OCI-M2 (cell line): Measurements from ENCODE around the gene STRA6.

Experiments used
- DNase-seq: peaks from one replicate; lab custom pipeline; 2025; ENCODE audit not compliant: unreplicated experiment; lab: John Stamatoyannopoulos, UW

Gene STRA6

DNA sequence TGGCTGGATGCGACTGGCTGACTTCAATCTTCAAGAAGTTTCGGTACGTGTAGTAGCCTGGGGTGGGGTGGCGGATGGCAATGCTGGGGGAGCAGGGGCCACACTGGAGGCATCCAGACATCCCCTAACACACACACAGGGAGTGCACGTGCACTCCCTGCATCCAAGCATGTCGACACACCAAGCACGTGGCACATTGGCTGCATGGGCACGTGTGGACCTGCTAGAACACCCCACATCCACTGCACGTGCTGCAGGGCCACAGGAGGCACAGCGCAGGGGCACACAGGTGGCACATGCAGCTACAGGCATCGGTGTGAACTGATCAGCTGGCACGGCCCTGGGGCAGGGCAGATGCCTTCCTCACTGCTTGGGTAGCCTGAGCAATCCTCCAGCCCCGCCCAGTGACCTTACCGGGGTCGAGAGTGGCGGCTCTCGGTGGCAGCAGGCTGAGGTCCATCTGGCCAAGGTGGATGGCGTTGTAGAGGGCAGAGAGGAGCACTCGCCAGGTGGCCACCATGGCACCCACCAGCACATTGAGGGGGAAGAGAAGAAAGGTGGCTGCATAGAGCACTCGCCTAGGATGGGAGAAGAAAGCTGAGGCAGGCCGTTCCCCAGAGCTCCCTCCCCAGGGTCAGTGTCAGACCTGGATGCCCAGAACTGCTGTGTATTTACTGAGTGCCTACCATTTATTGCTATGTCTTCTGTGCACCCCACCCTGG lies 21.5 kb downstream of the STRA6 start:
- DNase-seq: no peak

DNA sequence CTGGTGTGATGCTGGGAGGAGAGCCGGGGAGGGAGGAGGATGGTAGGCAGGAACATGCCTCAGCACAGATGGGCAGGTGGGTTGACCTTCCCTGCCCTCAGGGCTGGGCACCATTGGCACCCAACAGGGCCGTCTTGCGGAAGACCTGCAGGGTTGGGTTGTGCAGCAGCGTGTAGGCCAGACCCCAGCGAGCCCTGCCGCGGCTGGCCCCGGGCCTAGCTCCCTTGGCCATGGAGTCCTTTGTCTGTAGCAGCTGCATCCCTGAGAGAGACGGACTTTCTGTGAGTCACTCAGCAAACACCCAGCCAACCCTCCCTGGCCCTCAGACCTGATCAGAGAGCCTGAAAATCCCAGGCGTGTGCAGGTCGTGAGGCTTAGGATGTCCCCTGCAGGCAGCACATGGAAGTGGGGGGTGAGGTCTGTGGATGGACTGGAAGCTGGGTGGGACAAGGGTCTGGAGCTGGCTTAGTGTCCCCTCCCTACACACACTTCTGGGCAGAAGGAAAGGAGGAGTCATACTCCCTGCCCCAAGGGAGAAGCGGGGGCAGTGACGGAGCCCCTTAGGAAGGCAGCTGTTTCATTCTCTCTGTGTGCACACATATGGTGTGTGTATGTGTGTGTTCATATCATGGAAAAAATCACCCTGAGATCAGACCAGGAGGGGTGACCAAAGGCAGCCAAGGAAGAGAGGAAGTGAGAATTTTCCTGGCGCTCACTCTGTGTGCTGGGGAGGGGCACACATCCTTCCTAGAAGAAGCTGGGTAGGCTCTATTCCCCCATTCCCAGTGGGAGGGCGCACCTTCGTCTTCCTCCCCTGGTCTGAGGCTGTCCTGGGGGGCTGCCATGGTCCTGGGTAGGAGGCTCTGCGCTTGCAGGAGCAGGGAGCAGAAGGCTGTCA lies 22.4 kb downstream of the STRA6 start:
- no peak for DNase-seq

DNA sequence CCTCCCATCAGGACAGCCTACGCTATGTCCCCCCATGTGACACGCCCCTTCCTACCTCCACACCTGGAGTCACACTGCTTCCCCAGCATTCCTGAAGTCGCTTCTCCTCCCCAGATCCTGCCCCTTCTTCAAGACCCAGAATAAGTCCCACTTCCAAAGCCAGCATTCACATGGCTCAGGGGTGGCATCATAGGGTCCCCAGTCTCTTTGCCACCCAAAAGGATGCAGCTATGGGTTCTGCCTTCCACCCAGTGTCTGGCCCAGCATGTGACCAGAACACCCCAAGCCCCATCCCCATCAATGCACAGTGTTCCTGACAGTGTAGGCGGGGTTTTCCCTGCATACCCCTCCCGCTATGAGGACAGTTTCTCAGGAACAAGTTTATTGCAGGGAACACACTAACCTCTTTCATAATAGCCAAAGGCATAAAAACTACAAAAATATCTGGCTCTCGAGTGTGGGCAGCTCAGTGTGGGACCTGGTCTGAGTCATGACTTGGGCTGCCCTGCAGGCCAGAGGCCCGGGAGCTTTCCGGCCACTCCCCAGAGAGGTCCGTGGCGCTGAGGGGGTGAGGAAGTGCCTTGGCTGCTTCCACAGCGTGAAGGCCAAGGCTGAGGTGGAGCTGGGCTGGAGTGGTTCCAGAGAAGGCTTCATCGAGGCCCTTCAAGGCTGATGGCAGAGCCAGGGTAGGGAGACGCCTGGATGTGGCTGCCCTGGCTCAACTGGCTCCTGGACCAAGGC lies 23.3 kb downstream of the STRA6 start:
- no peak for DNase-seq

DNA sequence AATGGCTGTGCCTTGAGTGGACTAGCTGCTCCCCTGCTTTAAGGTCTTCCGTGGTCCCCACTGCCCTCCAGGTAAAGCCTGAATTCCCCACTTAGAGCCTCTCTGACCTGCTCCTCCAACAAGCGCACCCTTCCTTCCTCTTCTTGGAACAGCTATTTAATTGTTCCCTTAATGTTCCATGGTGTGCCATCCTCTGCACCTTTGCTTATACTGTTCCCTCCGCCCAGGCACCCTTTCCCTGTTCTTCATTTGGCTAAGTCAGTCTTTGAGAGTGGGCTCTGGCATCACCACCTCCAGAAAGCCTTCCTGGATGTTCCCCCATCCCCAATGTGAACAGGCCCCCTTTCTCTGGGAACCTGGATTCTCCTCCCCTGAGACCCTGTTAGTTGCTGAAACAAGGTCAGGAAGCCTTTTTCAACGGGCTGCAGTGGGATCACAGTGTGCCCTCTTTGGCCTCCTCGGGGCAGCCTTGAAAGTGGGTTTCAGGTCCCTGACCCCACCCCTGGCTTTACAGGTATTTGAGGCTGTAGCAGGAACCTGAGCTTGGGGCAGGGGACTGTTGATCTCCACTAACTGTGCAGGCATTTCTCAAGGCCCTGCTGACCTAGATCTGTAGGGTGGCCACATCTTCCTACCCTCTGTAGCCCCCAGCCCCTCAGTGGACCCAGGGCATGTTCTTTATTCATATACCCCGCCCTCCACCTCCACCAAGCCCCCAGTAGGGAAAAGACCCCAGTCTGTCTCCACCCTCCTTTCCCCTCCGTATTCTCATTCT lies 24.1 kb downstream of the STRA6 start:
- DNase-seq: no peak

DNA sequence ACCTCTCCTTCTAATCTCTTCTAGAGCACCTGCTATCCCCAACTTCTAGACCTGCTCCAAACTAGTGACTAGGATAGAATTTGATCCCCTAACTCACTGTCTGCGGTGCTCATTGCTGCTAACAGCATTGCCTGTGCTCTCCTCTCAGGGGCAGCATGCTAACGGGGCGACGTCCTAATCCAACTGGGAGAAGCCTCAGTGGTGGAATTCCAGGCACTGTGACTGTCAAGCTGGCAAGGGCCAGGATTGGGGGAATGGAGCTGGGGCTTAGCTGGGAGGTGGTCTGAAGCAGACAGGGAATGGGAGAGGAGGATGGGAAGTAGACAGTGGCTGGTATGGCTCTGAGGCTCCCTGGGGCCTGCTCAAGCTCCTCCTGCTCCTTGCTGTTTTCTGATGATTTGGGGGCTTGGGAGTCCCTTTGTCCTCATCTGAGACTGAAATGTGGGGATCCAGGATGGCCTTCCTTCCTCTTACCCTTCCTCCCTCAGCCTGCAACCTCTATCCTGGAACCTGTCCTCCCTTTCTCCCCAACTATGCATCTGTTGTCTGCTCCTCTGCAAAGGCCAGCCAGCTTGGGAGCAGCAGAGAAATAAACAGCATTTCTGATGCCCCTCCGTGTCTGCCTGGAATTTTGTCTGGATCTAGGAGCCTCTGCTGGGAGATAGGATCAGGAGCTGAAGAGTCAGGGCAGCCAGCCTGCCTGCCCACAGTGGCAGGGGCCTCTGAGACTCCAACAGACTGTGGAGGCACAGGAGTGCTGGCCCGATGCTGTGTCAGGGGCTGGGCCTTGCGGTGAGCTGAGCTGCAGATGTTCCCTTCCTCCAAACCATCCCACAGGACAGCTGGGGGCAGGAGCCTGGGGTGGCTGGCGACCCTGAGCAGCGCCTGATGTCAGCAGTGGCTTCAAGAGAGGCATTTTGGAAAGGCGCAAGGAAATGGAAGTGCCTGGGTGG lies 26.0 kb downstream of the STRA6 start:
- DNase-seq: no peak

DNA sequence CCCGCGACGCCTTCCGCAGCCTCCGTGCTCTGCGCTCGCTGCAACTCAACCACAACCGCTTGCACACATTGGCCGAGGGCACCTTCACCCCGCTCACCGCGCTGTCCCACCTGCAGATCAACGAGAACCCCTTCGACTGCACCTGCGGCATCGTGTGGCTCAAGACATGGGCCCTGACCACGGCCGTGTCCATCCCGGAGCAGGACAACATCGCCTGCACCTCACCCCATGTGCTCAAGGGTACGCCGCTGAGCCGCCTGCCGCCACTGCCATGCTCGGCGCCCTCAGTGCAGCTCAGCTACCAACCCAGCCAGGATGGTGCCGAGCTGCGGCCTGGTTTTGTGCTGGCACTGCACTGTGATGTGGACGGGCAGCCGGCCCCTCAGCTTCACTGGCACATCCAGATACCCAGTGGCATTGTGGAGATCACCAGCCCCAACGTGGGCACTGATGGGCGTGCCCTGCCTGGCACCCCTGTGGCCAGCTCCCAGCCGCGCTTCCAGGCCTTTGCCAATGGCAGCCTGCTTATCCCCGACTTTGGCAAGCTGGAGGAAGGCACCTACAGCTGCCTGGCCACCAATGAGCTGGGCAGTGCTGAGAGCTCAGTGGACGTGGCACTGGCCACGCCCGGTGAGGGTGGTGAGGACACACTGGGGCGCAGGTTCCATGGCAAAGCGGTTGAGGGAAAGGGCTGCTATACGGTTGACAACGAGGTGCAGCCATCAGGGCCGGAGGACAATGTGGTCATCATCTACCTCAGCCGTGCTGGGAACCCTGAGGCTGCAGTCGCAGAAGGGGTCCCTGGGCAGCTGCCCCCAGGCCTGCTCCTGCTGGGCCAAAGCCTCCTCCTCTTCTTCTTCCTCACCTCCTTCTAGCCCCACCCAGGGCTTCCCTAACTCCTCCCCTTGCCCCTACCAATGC lies 27.1 kb downstream of the STRA6 start:
- DNase-seq: no peak

DNA sequence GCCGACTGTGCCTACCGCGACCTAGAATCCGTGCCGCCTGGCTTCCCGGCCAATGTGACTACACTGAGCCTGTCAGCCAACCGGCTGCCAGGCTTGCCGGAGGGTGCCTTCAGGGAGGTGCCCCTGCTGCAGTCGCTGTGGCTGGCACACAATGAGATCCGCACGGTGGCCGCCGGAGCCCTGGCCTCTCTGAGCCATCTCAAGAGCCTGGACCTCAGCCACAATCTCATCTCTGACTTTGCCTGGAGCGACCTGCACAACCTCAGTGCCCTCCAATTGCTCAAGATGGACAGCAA lies 27.7 kb downstream of the STRA6 start:
- DNase-seq: no peak

DNA sequence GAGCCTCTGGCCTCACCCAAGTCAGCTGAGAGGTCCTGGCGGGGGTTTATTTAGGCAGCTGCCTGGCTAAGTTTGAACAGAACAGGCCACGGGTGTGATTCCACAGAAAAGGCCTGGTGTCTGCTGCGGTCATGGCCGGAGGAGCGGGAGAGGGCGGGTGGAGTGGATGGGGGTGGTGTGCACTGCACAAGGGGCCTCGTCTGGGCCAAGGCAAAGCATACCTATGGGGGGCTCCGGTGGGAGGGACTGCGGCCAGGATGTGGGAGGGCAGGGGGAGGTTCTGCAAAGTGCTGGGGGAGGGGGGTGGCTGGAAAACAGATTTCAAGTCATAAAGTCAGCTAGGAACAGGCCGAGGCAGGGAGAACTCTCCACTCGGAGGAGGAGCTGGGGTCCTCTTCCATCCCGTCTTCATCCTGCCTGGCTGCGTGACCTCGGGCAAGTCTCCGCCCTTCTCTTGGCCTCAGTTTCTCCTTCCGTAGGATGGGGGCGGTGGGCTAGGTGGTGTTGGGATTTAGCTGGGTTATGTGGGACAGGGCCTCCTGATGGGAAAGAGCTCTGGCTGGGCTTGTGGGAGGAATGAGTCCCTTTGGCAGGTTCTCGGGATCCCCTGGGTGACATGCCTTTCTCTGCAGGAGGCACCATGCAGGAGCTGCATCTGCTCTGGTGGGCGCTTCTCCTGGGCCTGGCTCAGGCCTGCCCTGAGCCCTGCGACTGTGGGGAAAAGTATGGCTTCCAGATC lies 28.2 kb downstream of the STRA6 start:
- DNase-seq: no peak

DNA sequence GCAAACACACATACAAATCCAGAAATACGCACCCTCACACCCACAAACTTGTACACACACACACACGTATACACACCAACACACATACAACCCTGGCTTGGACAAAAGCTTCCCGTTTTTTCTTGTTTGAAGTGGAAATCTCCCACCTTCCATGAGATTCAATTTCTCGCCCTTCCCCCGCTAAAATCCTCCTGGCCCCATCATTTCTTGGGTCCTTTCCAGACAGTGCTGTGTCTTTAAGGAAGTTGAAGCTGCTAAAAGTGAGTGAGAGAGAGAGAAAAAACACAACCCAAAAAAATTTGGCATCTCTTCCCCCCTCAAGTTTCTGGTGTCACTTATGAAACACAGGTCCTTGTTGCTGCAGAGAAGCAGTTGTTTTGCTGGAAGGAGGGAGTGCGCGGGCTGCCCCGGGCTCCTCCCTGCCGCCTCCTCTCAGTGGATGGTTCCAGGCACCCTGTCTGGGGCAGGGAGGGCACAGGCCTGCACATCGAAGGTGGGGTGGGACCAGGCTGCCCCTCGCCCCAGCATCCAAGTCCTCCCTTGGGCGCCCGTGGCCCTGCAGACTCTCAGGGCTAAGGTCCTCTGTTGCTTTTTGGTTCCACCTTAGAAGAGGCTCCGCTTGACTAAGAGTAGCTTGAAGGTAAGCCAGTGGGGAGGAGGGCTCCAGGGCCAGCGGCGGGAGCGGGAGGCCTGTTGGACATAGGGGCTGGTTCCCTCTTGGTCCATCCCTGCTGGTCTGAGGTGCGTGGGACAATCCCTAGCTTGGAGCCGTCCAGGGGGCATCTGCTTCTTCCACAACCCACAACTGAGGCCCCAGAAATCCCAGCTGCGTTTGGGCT lies 29.0 kb downstream of the STRA6 start, which contains the start of gene ISLR:
Gene ISLR, plus strand, starts transcription at position 331 of the 839 bp plus-strand sequence. CDS start 1,149 bp downstream, outside the sequence.
- no peak for DNase-seq

DNA sequence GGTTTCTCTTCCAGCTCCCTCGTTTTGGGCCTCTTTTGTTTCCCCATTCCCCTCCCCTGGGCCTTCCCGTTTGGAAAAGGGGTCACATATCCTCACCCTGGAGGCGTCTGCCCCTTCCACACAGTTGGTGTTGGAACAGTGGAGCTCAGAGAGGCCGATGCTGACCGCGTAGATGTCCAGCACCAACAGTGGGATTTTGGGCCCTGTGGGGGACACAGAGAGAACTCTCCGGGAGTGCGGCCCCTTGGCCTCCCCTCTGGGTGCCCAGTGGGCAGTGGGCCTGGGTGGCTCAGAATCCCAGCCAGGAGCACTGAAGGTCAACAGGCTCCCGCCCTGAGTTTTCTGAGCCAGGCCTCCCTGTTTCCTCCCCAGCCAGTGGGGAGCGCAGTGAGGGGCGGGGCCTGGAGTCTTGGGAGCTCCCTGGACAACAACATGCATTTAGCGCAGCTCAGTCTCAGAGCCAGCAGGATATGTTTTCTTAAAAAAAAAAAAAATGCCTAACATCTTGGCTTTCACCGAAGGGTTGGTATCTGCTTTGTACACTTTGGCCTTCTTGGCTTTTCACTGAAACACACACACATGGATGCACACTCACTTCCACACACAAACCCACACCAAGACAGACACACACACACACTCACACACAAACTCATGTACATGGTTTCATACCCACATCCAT lies 29.7 kb downstream of the STRA6 start:
- no peak for DNase-seq

DNA sequence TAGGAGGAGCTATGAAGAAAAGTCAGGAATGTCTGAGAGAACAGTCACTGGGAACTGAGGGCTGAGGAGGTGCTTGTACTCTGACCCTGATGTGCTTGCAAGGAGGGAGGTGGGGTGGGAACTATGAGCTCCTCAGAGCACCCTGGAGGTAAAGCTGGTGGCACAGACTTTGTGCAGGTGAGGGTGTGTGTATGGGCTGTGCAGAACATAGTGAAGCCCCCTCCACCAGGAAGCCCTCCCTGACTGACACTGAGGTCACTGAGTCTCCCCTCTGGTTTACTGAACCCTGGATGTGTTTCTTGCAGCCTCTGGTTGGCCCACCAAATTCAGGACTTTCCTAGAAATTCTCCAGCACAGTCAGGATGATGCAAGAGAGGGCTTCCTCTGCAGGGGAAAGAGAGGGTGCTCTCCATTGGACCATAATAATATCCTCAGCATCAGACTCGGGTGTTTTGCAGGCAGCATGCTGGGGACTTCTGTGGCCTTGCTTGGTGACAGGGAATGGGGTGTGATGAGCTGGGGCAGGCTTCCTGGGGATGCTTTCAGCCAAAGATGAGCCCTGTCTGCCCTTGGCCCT lies 30.5 kb downstream of the STRA6 start:
- no peak for DNase-seq

DNA sequence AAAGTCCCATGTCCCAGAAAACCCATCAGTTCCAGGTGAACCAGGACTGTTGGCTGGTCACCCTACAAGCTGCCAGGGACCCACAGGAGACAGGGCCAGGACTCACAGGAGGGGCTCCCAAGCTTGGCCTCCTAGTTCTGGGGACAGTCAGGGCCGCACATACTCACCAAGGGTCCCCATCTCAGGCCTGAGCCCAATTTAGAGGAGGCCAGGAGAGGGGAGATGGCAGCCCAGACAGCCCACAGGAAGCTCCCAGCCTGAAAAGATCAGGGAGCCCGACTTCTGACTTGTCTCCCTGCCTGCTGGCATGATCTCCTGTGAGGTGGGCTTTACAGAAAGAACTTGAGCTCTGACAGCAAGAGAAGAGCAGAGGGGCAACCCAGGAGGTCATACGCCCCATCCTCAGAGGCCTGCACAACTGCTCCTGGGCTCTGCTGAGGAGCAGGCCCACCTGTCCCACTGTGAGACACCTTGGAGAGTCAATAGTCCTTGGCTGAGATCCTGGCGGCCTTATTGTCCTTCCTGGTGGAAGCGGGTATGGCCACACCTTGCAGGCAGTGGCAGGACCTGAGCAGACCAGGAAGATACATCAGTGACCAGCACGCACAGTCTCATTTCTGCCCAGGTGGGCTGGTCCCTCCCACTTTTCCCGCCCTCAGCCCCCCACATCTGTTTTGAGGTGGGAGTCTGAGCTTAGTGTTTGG lies 31.6 kb downstream of the STRA6 start:
- no peak for DNase-seq

DNA sequence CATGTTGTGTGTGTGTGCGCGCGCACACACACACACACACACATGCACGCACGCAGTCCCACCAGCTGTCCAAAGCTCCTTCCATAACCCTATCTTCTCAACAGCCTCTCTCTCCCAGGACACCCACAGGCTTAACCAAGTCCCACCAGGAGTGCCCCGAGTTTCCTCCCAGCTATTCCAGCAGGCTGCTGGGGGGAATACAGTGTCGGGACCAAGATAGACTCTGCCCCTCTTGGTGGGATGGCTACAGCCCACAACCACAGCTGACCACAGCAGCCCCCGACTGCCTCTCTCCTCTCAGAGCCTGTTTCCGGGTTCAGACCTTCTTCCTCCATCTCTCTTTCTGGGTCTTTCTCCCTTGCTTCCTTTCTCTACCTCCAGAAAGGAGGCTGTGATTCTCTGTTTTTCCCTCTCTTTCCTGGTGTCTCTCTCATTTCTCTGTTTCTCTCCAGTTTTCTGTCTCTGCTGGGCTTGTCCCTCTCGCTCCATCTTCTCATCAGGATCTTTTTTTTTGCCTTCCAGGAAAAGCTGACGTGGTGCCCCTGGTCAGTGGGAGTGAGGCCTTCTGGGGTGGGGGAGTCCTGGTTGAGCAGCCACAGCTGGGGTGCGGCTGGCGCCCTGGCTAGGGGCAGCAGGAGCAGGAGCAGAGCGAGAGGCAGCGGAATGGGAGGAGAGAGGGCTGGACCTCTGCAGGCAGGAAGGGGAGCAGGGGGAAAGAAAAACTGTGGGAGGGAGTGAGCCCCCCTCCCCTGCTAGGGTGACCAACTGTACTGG lies 32.3 kb downstream of the STRA6 start:
- DNase-seq: no peak

DNA sequence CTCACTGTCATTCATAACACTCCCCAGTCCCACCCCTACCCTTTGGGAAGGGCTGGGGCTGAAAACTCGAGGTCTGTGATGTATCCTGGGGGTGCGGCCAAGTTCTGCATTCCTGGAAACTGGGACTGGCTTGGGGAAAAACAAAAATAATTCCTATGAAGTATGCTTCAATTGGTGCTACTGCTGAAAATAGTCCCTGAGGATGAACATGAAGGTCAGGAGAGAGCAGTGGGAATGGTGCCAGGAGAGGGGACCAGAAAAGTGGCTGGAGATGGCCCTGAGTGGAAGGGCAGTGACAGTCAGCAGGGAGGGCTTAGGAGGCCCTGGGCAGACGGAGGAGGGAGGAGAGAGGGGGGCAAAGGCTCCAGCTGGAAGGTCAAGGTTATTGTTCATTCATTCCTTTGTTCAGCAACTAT lies 33.9 kb downstream of the STRA6 start:
- no peak for DNase-seq

DNA sequence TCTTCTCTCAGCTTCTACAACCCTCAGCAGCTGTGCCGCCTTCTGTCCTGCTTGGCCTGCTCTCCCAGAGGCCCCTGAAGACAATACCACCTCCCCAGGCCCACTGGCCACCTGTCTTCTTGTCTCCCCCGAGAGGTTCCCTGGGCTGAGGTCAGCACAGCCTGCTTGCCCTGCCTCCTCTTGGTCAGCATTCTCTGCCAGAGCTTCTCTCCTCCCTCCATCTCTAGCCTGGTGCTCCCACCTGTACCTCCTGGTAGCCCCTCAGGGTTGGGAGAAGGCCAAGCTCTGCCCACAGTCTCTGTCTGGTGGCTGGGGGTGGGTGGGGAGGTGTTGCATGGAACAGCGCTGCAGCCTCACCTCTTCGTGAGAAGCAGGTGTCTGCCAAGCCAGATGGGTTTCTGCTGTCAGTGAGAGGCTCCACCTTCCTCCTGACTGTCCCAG lies 34.7 kb downstream of the STRA6 start:
- DNase-seq: no peak
